H1 (cell line): ENCODE measurements around the gene EFR3B. TPM values are rescaled to one million over a fixed set of nuclear protein-coding genes. Genes with fewer than 3 reads are reported as not detected.

Experiments used
- CTCF ChIA-PET: fragments of 300-600 bp; sonication (Branson Sonifier 250); formaldehyde crosslinking; loops from one replicate; lab custom pipeline; 2021; ENCODE audit not compliant: partially characterized antibody; lab: Charles Lee
- POLR2A ChIA-PET: fragments of 300-600 bp; sonication (Branson Sonifier 250); formaldehyde crosslinking; loops from one replicate; lab custom pipeline; 2021; ENCODE audit warnings: inconsistent platforms; ENCODE audit not compliant: partially characterized antibody; lab: Charles Lee
- DNase-seq, 2 experiments: peaks; one replicate each; pipeline versions ENCODE4 v3.0.0 to v3.0.0-alpha.2; 2010 to 2022; ENCODE audit warnings: low spot score in 2 of 2, low read depth in 1 of 2, mixed read lengths in 1 of 2
- FAIRE-seq: peaks from 2 replicates; lab custom pipeline; 2011; peaks lifted over from hg19 to GRCh38; lab: Jason Lieb, UNC
- H2AFZ ChIP-seq: 2 replicates; pipeline ENCODE4 v1.8.1; 2012; ENCODE audit warnings: low read length, inconsistent platforms
- H2AK5ac ChIP-seq: 2 replicates; pipeline ENCODE4 v1.6.1; 2013; ENCODE audit warnings: low read depth, low read length
- H2BK120ac ChIP-seq: replicated peaks from 2 replicates; pipeline ENCODE3; 2013; ENCODE audit warnings: low read depth, low read length, inconsistent platforms
- H2BK12ac ChIP-seq: 2 replicates; pipeline ENCODE4 v1.6.1; 2013; ENCODE audit warnings: low read depth, low read length
- H2BK15ac ChIP-seq: 2 replicates; pipeline ENCODE4 v1.6.1; 2013; ENCODE audit warnings: low read length
- H2BK20ac ChIP-seq: 2 replicates; pipeline ENCODE4 v1.6.1; 2013; ENCODE audit warnings: low read length
- H2BK5ac ChIP-seq: 2 replicates; pipeline ENCODE4 v1.6.1; 2013; ENCODE audit warnings: low read depth, low read length
- H3K14ac ChIP-seq: 2 replicates; pipeline ENCODE4 v1.6.1; 2013; ENCODE audit warnings: inconsistent platforms; ENCODE audit not compliant: insufficient read length
- H3K18ac ChIP-seq: 2 replicates; pipeline ENCODE4 v1.6.1; 2013; ENCODE audit warnings: low read length; ENCODE audit errors: extremely low read depth
- H3K23ac ChIP-seq: 2 replicates; pipeline ENCODE4 v1.6.1; 2013; ENCODE audit warnings: inconsistent platforms; ENCODE audit not compliant: insufficient read length
- H3K23me2 ChIP-seq: 2 replicates; pipeline ENCODE4 v1.6.1; 2013; ENCODE audit warnings: low read depth, low read length
- H3K27ac ChIP-seq: 2 replicates; pipeline ENCODE4 v1.6.1; 2011; ENCODE audit warnings: low read depth, low read length, inconsistent platforms
- H3K27me3 ChIP-seq, 4 experiments: replicated peaks in 1 of 4; 1 replicate in 1 of 4; 2 replicates in 3 of 4; pipeline versions ENCODE4 v1.6.1 to v1.8.1; 2011 to 2013; ENCODE audit warnings: low read length in 3 of 4, mild to moderate bottlenecking in 3 of 4, inconsistent platforms in 2 of 4, mixed read lengths in 2 of 4, moderate library complexity in 1 of 4; ENCODE audit not compliant: control insufficient read depth in 3 of 4, insufficient read depth in 3 of 4; ENCODE audit errors: extremely low read depth in 1 of 4
- H3K36me3 ChIP-seq, 4 experiments: 2 replicates each; pipeline versions ENCODE4 v1.6.1 to v1.8.1; 2011 to 2013; ENCODE audit warnings: mild to moderate bottlenecking in 4 of 4, low read length in 3 of 4, moderate library complexity in 2 of 4, control low read depth in 1 of 4, inconsistent platforms in 1 of 4; ENCODE audit not compliant: insufficient read depth in 4 of 4, control insufficient read depth in 2 of 4
- H3K4ac ChIP-seq: replicated peaks from 2 replicates; pipeline ENCODE3; 2013; ENCODE audit warnings: low read length, low read depth, mixed read lengths, inconsistent platforms; ENCODE audit not compliant: insufficient read length
- H3K4me1 ChIP-seq, 4 experiments: replicated peaks in 1 of 4; 1 replicate in 1 of 4; 2 replicates in 3 of 4; pipeline versions ENCODE4 v1.6.1 to v1.8.1; 2011 to 2013; ENCODE audit warnings: low read length in 3 of 4, inconsistent platforms in 2 of 4, mixed read lengths in 1 of 4; ENCODE audit not compliant: insufficient read depth in 4 of 4, control insufficient read depth in 3 of 4
- H3K4me2 ChIP-seq, 2 experiments: 2 replicates each; pipeline versions ENCODE4 v1.6.1 to v1.8.1; 2011 to 2013; ENCODE audit warnings: low read depth in 2 of 2, low read length in 2 of 2, control low read depth in 1 of 2, inconsistent platforms in 1 of 2, mild to moderate bottlenecking in 1 of 2; ENCODE audit not compliant: insufficient read depth in 1 of 2
- H3K4me3 ChIP-seq, 4 experiments: fragments of 200-600, 300-600 bp in 1 of 4; sonication (generic), shearing (Covaris generic), sonication (Bioruptor Twin) in 1 of 4; 2 replicates each; pipeline versions ENCODE4 v1.5.1 to v1.8.1; 2011 to 2016; ENCODE audit warnings: low read length in 4 of 4, low read depth in 3 of 4, control low read depth in 2 of 4, inconsistent platforms in 2 of 4, mild to moderate bottlenecking in 2 of 4, mixed read lengths in 1 of 4, moderate library complexity in 1 of 4; ENCODE audit not compliant: insufficient read depth in 2 of 4; ENCODE audit errors: extremely low read depth in 1 of 4
- H3K56ac ChIP-seq: replicated peaks from 2 replicates; pipeline ENCODE3; 2013; ENCODE audit warnings: low read depth, mild to moderate bottlenecking, mixed read lengths, low read length, inconsistent platforms; ENCODE audit not compliant: insufficient read length
- H3K79me1 ChIP-seq: 2 replicates; pipeline ENCODE4 v1.6.1; 2013; ENCODE audit warnings: low read depth, low read length, control low read depth
- H3K79me2 ChIP-seq, 2 experiments: 2 replicates each; pipeline versions ENCODE4 v1.6.1 to v1.8.1; 2012 to 2013; ENCODE audit warnings: low read length in 2 of 2, mild to moderate bottlenecking in 2 of 2, inconsistent platforms in 1 of 2; ENCODE audit not compliant: insufficient read depth in 2 of 2, control insufficient read depth in 1 of 2
- H3K9ac ChIP-seq, 4 experiments: replicated peaks in 1 of 4; 1 replicate in 1 of 4; 2 replicates in 3 of 4; pipeline versions ENCODE4 v1.6.1 to v1.8.1; 2011 to 2013; ENCODE audit warnings: low read depth in 3 of 4, low read length in 3 of 4, control low read depth in 2 of 4, mild to moderate bottlenecking in 2 of 4, moderate library complexity in 2 of 4, inconsistent platforms in 1 of 4; ENCODE audit errors: extremely low read depth in 1 of 4
- H3K9me3 ChIP-seq, 2 experiments: 2 replicates each; pipeline versions ENCODE4 v1.6.1 to v1.8.1; 2012 to 2013; ENCODE audit warnings: mild to moderate bottlenecking in 2 of 2, moderate library complexity in 2 of 2, control low read depth in 1 of 2, inconsistent platforms in 1 of 2, low read depth in 1 of 2, low read length in 1 of 2, mixed read lengths in 1 of 2; ENCODE audit not compliant: insufficient read depth in 2 of 2
- H4K20me1 ChIP-seq, 2 experiments: replicated peaks in 1 of 2; 2 replicates each; pipeline versions ENCODE3 to v1.8.1; 2011 to 2013; ENCODE audit warnings: inconsistent platforms in 2 of 2, low read length in 2 of 2, mild to moderate bottlenecking in 1 of 2; ENCODE audit not compliant: insufficient read depth in 2 of 2, control insufficient read depth in 1 of 2
- H4K5ac ChIP-seq: 2 replicates; pipeline ENCODE4 v1.6.1; 2013; ENCODE audit warnings: low read length, low read depth, mixed read lengths, inconsistent platforms; ENCODE audit not compliant: insufficient read length
- H4K8ac ChIP-seq: 2 replicates; pipeline ENCODE4 v1.8.0; 2013; ENCODE audit warnings: mild to moderate bottlenecking, moderate library complexity, low read length, inconsistent platforms; ENCODE audit not compliant: insufficient read depth; ENCODE audit errors: extremely low read depth
- H4K91ac ChIP-seq: replicated peaks from 2 replicates; pipeline ENCODE3; 2013; ENCODE audit warnings: low read length, mixed read lengths, inconsistent platforms; ENCODE audit not compliant: insufficient read length
- BCL11A ChIP-seq, 2 experiments: IDR thresholded peaks; one replicate each; pipeline ENCODE4 v1.6.1; 2011; ENCODE audit warnings: low read depth in 2 of 2, low read length in 2 of 2, mild to moderate bottlenecking in 2 of 2
- EP300 ChIP-seq, 2 experiments: IDR thresholded peaks; 1 replicate in 1 of 2; 2 replicates in 1 of 2; pipeline ENCODE4 v1.6.1; 2011 to 2012; ENCODE audit warnings: low read depth in 2 of 2, low read length in 2 of 2, mild to moderate bottlenecking in 2 of 2, borderline replicate concordance in 1 of 2, inconsistent platforms in 1 of 2, moderate library complexity in 1 of 2
- GTF2F1 ChIP-seq: IDR thresholded peaks from 2 replicates; pipeline ENCODE4 v1.6.1; 2012; ENCODE audit warnings: low read depth, low read length, improper control_type of control experiment, borderline replicate concordance
- KDM5A ChIP-seq: fragments of 200-600 bp; IDR thresholded peaks from 2 replicates; pipeline ENCODE4 v1.7.1; 2012; ENCODE audit warnings: mild to moderate bottlenecking, low read length, inconsistent platforms, mixed read lengths
- POU5F1 ChIP-seq: IDR thresholded peaks from 2 replicates; pipeline ENCODE4 v1.6.1; 2011; ENCODE audit warnings: low read depth, mild to moderate bottlenecking, low read length, moderate library complexity
- RAD21 ChIP-seq, 2 experiments: IDR thresholded peaks in 1 of 2; conservative IDR thresholded peaks in 1 of 2; 2 replicates each; pipeline ENCODE4 v1.6.1; 2011; ENCODE audit warnings: low read depth in 2 of 2, low read length in 2 of 2, improper control_type of control experiment in 1 of 2, inconsistent platforms in 1 of 2, mild to moderate bottlenecking in 1 of 2, moderate library complexity in 1 of 2
- RFX5 ChIP-seq: IDR thresholded peaks from 2 replicates; pipeline ENCODE4 v1.6.1; 2011; ENCODE audit warnings: low read depth, low read length, improper control_type of control experiment, borderline replicate concordance
- RXRA ChIP-seq: IDR thresholded peaks from 2 replicates; pipeline ENCODE4 v1.6.1; 2011; ENCODE audit warnings: low read depth, mild to moderate bottlenecking, low read length, moderate library complexity; ENCODE audit not compliant: insufficient read depth
- SIN3A ChIP-seq, 2 experiments: IDR thresholded peaks in 1 of 2; conservative IDR thresholded peaks in 1 of 2; 2 replicates each; pipeline ENCODE4 v1.6.1; 2011 to 2012; ENCODE audit warnings: low read length in 2 of 2, improper control_type of control experiment in 1 of 2, low read depth in 1 of 2, mild to moderate bottlenecking in 1 of 2
- SIRT6 ChIP-seq: IDR thresholded peaks from one replicate; pipeline ENCODE4 v1.7.1; 2012; ENCODE audit warnings: low read length, inconsistent platforms
- SIX5 ChIP-seq: IDR thresholded peaks from 2 replicates; pipeline ENCODE4 v1.6.1; 2011; ENCODE audit warnings: mild to moderate bottlenecking, low read depth, low read length
- SP2 ChIP-seq: IDR thresholded peaks from 2 replicates; pipeline ENCODE4 v1.6.1; 2012; ENCODE audit warnings: mild to moderate bottlenecking, low read length, inconsistent platforms
- SP4 ChIP-seq: IDR thresholded peaks from 2 replicates; pipeline ENCODE4 v1.6.1; 2012; ENCODE audit warnings: low read length, inconsistent platforms
- TAF7 ChIP-seq: optimal IDR thresholded peaks from 2 replicates; pipeline ENCODE3; 2011; ENCODE audit warnings: low read depth, mild to moderate bottlenecking, inconsistent platforms, low read length, moderate library complexity, borderline replicate concordance
- WGBS, 2 experiments: shearing (Covaris generic) in 1 of 2; methylation state at CpG; one replicate each; pipeline versions ENCODE4 v1.1.6 to v1.1.7; 2013 to 2015; ENCODE audit warnings: low lambda C conversion rate in 2 of 2, mixed read lengths in 2 of 2, inconsistent platforms in 1 of 2, low coverage in 1 of 2, missing lambda C conversion rate in 1 of 2; ENCODE audit not compliant: insufficient replicate concordance in 2 of 2, insufficient coverage in 1 of 2, insufficient read length in 1 of 2; ENCODE audit errors: extremely low coverage in 1 of 2, missing lambda C conversion rate in 1 of 2; 5-methylcytosine and 5-hydroxymethylcytosine counted together
- polyA plus RNA-seq, 7 experiments: library from polyadenylated mRNA; depleted of rRNA in 3 of 7; stranded (reverse) in 5 of 7; unstranded in 2 of 7; fragments of >200 nt in 5 of 7; fragments of 200-250 nt in 2 of 7; gene quantifications; 1 replicate in 5 of 7; 2 replicates in 1 of 7; 4 replicates in 1 of 7; pipeline versions ENCODE4 v1.2.1 to v1.2.3, GENCODE V29; 2011 to 2013; ENCODE audit warnings: missing spikeins in 2 of 7, mixed read lengths in 2 of 7
- total RNA-seq: library from RNA; stranded (reverse); fragmentation: NEBNext Ultra II Directional; extraction: Animal tissue kit (Norgen Biotek cat#: 25700); gene quantifications from 2 replicates; pipeline ENCODE4 v1.2.1, GENCODE V29; 2021

EFR3B gene
- total and polyA plus RNA-seq, 2 of the 8 experiments (the other 6 are each of a cell fraction or from before 2014, with no cell fraction given): 3.4 to 9.6 TPM

GRCh38 chr2:25145803-25146202, 103.9 kb downstream of the EFR3B start:
- H2BK120ac ChIP-seq: no peak overlapping the region
- H4K20me1 ChIP-seq: no peaks in the 10 kb centered on the region
- H3K14ac ChIP-seq: no peak overlapping the region
- no peak overlapping the region for H2AK5ac ChIP-seq
- H3K4me1 ChIP-seq: no peaks in the 10 kb centered on the region
- no peak overlapping the region for H2BK15ac ChIP-seq
- no peak for DNase-seq
- H3K79me2 ChIP-seq: no peaks in the 10 kb centered on the region
- no peak overlapping the region for H3K9ac ChIP-seq
- H3K79me1 ChIP-seq: no peaks in the 10 kb centered on the region
- no peaks in the 10 kb centered on the region for H3K27me3 ChIP-seq
- H3K56ac ChIP-seq: no peak overlapping the region
- no peak overlapping the region for H3K4me2 ChIP-seq
- H2BK20ac ChIP-seq: no peak overlapping the region
- no peaks in the 10 kb centered on the region for H3K9me3 ChIP-seq
- no peak overlapping the region for H4K8ac ChIP-seq
- H3K4ac ChIP-seq: no peak overlapping the region
- POLR2A ChIA-PET: interaction anchor here (2.0 kb wide), 1 partner anchor 9 kb away, joined by 5 read pairs; no protein-coding TSS in a partner anchor
- peaks cover 0 to 2% (median 0%) of the 10 kb centered on the region in 4 experiments; a peak in 3 of 8 replicates for H3K36me3 ChIP-seq
- no peak overlapping the region for H3K4me3 ChIP-seq
- CTCF ChIA-PET: interaction anchor here (1.0 to 1.3 kb wide), 3 partner anchors 49 to 171 kb away, joined by 3 to 4 read pairs (median 3); no protein-coding TSS in a partner anchor
- H4K5ac ChIP-seq: no peak overlapping the region
- no peak overlapping the region for H2AFZ ChIP-seq
- WGBS, 2 experiments: 76% methylated on average over 6 of the region's 6 CpGs; no CpG with 5 or more reads in 1 of the 2 experiments
- no peak for FAIRE-seq
- H3K27ac ChIP-seq: no peak overlapping the region
- no peak overlapping the region for H3K23ac ChIP-seq
- TF ChIP-seq SIX5: no peak
- no peak for TF ChIP-seq SIRT6
- no peak for TF ChIP-seq RXRA
- TF ChIP-seq SIN3A (conservative IDR thresholded peaks at IDR 0.05 in 1 of 2, IDR thresholded peaks at IDR 0.05 in 1 of 2; ENCODE audit: low read depth in 1 of 2, low read length in 2 of 2): no peak
- TF ChIP-seq KDM5A: no peak
- TF ChIP-seq GTF2F1: no peak
- TF ChIP-seq BCL11A (IDR thresholded peaks at IDR 0.05; ENCODE audit: low read depth in 2 of 2, low read length in 2 of 2): no peak
- TF ChIP-seq EP300 (IDR thresholded peaks at IDR 0.05; ENCODE audit: borderline replicate concordance in 1 of 2, low read depth in 2 of 2, low read length in 2 of 2): no peak
- TF ChIP-seq POU5F1: no peak
- no peak for TF ChIP-seq SP4
- no peak for TF ChIP-seq TAF7
- no peak for TF ChIP-seq RAD21 (IDR thresholded peaks at IDR 0.05 in 1 of 2, conservative IDR thresholded peaks at IDR 0.05 in 1 of 2; ENCODE audit: low read depth in 2 of 2, low read length in 2 of 2)
- TF ChIP-seq SP2: no peak
- no peak for TF ChIP-seq RFX5
- H3K18ac ChIP-seq: no peak overlapping the region
- H4K91ac ChIP-seq: no peak overlapping the region
- H2BK5ac ChIP-seq: no peak overlapping the region
- no peak overlapping the region for H2BK12ac ChIP-seq
- H3K23me2 ChIP-seq: no peaks in the 10 kb centered on the region
